Lung (tissue), 12 donors: ENCODE data around the gene ADAMTS12. TPM values are rescaled to one million over a fixed set of nuclear protein-coding genes. Genes with fewer than 3 reads are reported as not detected.
A peak's percentile ranks its signal among the peaks of the same experiment; 100 is the strongest.
"Not testable (repeated sequence)": the region's sequence is repeated elsewhere in the genome, so short reads cannot be mapped to it uniquely, and the experiment has no call there.

Source experiments
- ATAC-seq: fragments of 200-7000 bp; cut with Tn5 transposase; one replicate; pipeline ENCODE4 v1.9.1; 2020; ENCODE audit warnings: moderate number of reproducible peaks; ENCODE audit not compliant: insufficient read depth, low FRiP score
- DNase-seq, 3 donors: peaks; one replicate each; pipeline ENCODE4 v3.0.0-alpha.2; 2013 to 2017
- H3K27ac ChIP-seq, 2 donors: one replicate each; pipeline ENCODE4 v1.5.1; 2013; ENCODE audit warnings: mild to moderate bottlenecking in 2 of 2, moderate library complexity in 2 of 2, control low read depth in 1 of 2, inconsistent platforms in 1 of 2, low read depth in 1 of 2, low read length in 1 of 2
- H3K27me3 ChIP-seq, 3 donors: one replicate each; pipeline ENCODE4 v1.5.1; 2013; ENCODE audit warnings: low read length in 2 of 3; ENCODE audit not compliant: control insufficient read depth in 3 of 3, insufficient read depth in 3 of 3
- H3K36me3 ChIP-seq, 4 donors: one replicate each; pipeline ENCODE4 v1.5.1; 2013; ENCODE audit warnings: low read length in 4 of 4, mild to moderate bottlenecking in 1 of 4, moderate library complexity in 1 of 4; ENCODE audit not compliant: control insufficient read depth in 4 of 4, insufficient read depth in 4 of 4
- H3K4me1 ChIP-seq, 5 donors: one replicate each; pipeline ENCODE4 v1.5.1; 2013; ENCODE audit warnings: low read length in 5 of 5, mild to moderate bottlenecking in 2 of 5, moderate library complexity in 1 of 5; ENCODE audit not compliant: control insufficient read depth in 5 of 5, insufficient read depth in 5 of 5
- H3K4me3 ChIP-seq: one replicate; pipeline ENCODE4 v1.5.1; 2013; ENCODE audit warnings: mild to moderate bottlenecking, control low read depth, moderate library complexity
- H3K9ac ChIP-seq, 2 donors: one replicate each; pipeline ENCODE4 v1.5.1; 2013; ENCODE audit warnings: low read length in 2 of 2, control low read depth in 1 of 2; ENCODE audit not compliant: insufficient read depth in 1 of 2
- H3K9me3 ChIP-seq, 4 donors: one replicate each; pipeline ENCODE4 v1.5.1; 2013; ENCODE audit warnings: low read length in 3 of 4, mild to moderate bottlenecking in 1 of 4, moderate library complexity in 1 of 4; ENCODE audit not compliant: control insufficient read depth in 4 of 4, insufficient read depth in 3 of 4
- CTCF ChIP-seq: IDR thresholded peaks from 2 replicates; pipeline ENCODE4 v1.5.1; 2012; ENCODE audit warnings: mild to moderate bottlenecking; ENCODE audit errors: control extremely low read depth, extremely low read depth
- WGBS, 2 donors: extraction: QIAGEN DNeasy Blood & Tissue Kit; methylation state at CpG; one replicate each; pipeline ENCODE4 v1.1.7; 2013; 5-methylcytosine and 5-hydroxymethylcytosine counted together
- polyA plus RNA-seq, 2 donors: library from polyadenylated mRNA; stranded (reverse); fragments of 200-250 nt; gene quantifications; one replicate each; pipeline ENCODE4 v1.2.1, GENCODE V29; 2013
- total RNA-seq, 2 donors: library from RNA; depleted of rRNA in 1 of 2; stranded (reverse); fragments of >200 nt in 1 of 2; gene quantifications; one replicate each; pipeline ENCODE4 v1.2.1, GENCODE V29; 2014 to 2021
- donor health status: control.
- donor health status: control.
- donor health status: Bipolar disorder and iron deficiency.
- donor health status: healthy.
- donor health status: DM: yes; HTN: yes; CAD: no.

Gene ADAMTS12
- total and polyA plus RNA-seq, 4 donors: 1.3 to 55.1 (median 4.3) TPM

- no peak overlapping the region for H3K9ac ChIP-seq
- no peak overlapping the region for H3K4me3 ChIP-seq
- peaks cover 0 to 21% (median 4%) of the 10 kb centered on the region in 4 donors for H3K36me3 ChIP-seq
- peaks cover 0 to 2% (median 0%) of the 10 kb centered on the region in 4 donors for H3K9me3 ChIP-seq
- no peak for TF ChIP-seq CTCF
- no peaks in the 10 kb centered on the region for H3K27me3 ChIP-seq
- 94 to 95% methylated on average over 3 of the region's 3 CpGs for WGBS, 2 donors
- DNase-seq: no peak
- ATAC-seq: no peak
- no peak overlapping the region for H3K27ac ChIP-seq
- peaks cover 0 to 28% (median 0%) of the 10 kb centered on the region in 5 donors for H3K4me1 ChIP-seq
Observed at GRCh38 chr5:33880319-33880718, 11.5 kb downstream of the ADAMTS12 start.

GRCh38 chr5:33877449-33877848, 14.3 kb downstream of the ADAMTS12 start:
- H3K9ac ChIP-seq: no peak overlapping the region
- peaks cover 0 to 17% (median 0%) of the 10 kb centered on the region in 5 donors for H3K4me1 ChIP-seq
- TF ChIP-seq CTCF: no peak
- no peak overlapping the region for H3K4me3 ChIP-seq
- H3K27me3 ChIP-seq: no peaks in the 10 kb centered on the region
- WGBS, 2 donors: 69% methylated on average over 4 of the region's 4 CpGs
- peaks cover 0 to 2% (median 0%) of the 10 kb centered on the region in 4 donors for H3K9me3 ChIP-seq
- H3K27ac ChIP-seq: peak overlapping the region in 1 of 2 donors; percentile 26
- H3K36me3 ChIP-seq: peaks cover 0 to 26% (median 6%) of the 10 kb centered on the region in 4 donors
- ATAC-seq (no peak), DNase-seq (peak in 2 of 3 donors; percentile 59 to 69)

- H3K27ac ChIP-seq: no peak overlapping the region
- no peak overlapping the region for H3K9ac ChIP-seq
- ATAC-seq (no peak), DNase-seq (no peak)
- peaks cover 0 to 17% (median 2%) of the 10 kb centered on the region in 4 donors for H3K36me3 ChIP-seq
- 95 to 100% methylated on average over 1 of the region's 1 CpG for WGBS, 2 donors
- peaks cover 2 to 9% (median 7%) of the 10 kb centered on the region in 4 donors for H3K9me3 ChIP-seq
- H3K27me3 ChIP-seq: no peaks in the 10 kb centered on the region
- no peaks in the 10 kb centered on the region for H3K4me1 ChIP-seq
- no peak for TF ChIP-seq CTCF
- H3K4me3 ChIP-seq: no peak overlapping the region
Observed at GRCh38 chr5:33867241-33867640, 24.5 kb downstream of the ADAMTS12 start.

- H3K9me3 ChIP-seq, ATAC-seq, H3K27me3 ChIP-seq, H3K9ac ChIP-seq, H3K4me3 ChIP-seq, H3K27ac ChIP-seq, H3K36me3 ChIP-seq: not testable (repeated sequence)
- peaks cover 2 to 21% (median 5%) of the 10 kb centered on the region in 5 donors for H3K4me1 ChIP-seq
- 27 to 50% methylated on average over 4 of the region's 4 CpGs for WGBS, 2 donors
- peak in 2 of 3 donors; percentile 16 to 38 for DNase-seq
Observed at GRCh38 chr5:33859177-33859576, 32.6 kb downstream of the ADAMTS12 start.
